Hematopoietic multipotent progenitor cell (in vitro differentiated cells): ENCODE measurements around the gene CD27. TPM values are rescaled to one million over a fixed set of nuclear protein-coding genes. Genes with fewer than 3 reads are reported as not detected.
"Not testable (repeated sequence)": the region's sequence is repeated elsewhere in the genome, so short reads cannot be mapped to it uniquely, and the experiment has no call there.

Experiments
- DNase-seq, 3 donors: peaks; one replicate each; pipeline ENCODE4 v3.0.0-alpha.2; 2011 to 2015; ENCODE audit warnings: low read depth in 2 of 3, low spot score in 2 of 3
- total RNA-seq: library from RNA; depleted of rRNA; stranded (reverse); fragments of >200 nt; gene quantifications from one replicate; pipeline ENCODE4 v1.2.3, GENCODE V29; 2012

The CD27 gene
- total RNA-seq, 1 donor, result 1.1 TPM

DNA sequence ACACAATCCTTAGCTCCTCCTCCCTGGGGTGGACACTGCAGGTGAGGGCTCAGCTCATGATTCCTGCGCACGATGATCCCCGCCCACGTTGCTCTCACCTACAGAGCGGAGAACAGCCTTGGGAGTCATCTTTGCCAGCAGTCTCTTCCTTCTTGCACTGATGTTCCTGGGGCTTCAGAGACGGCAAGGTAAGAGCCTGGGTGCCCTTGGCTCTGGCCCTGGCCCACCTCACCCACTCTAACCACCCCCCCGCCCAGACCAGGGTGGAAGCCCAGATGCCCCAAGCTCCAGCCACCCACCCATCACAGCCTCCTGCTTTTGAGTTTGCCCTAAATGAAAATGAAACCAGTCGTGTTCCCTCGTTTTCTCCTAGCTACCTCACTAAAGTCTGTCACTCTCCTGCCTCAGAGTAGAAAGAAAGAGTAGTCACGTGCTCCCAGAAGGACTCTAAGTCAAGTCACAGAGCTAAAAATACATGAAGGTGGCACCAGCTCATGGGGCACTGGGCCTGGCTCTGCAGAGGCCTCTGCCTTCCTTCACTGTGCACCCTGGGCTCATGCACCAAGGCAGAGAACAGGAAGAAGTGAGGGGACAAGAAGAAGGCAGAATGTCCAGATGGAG lies 16.1 kb downstream of the CD27 start:
- no peak for DNase-seq

DNA sequence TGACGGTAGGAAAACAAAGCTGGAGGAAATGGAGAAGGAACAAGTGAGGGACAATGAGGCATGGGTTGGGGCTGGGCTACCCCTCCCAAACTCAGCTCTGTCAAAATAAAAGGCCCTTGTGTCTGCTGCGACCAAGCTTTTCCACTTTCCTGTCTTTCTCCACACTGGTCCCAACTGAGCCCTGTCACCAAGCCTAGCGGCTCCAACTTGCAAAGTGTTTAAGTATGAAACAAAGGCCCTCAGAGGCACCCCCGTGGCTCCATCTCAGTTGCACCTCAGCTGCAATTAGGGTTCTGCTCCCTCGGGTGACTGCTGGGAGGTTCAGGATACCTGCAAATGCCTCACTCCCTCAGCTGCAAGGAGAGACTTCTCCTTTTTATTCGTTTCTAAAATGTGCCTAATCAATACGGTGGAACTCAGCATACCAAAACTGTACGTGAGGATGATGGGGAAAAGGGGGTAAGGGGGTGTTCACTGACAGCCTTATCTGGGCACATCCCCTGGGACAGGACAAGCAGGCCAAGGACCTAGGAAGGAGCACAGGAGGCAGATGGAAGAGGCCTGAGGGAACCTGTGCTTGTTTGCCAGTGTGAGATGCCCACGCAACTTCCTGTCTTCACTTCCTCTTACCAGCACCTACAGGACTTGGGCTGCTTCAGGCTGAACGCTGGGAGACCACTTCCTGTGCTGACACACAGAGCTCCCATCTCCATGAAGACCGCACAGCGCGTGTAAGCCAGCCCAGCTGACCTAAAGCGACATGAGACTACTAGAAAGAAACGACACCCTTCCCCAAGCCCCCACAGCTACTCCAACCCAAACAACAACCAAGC lies 16.9 kb downstream of the CD27 start:
- peak; percentile 61 to 94 (median 92) for DNase-seq

DNA sequence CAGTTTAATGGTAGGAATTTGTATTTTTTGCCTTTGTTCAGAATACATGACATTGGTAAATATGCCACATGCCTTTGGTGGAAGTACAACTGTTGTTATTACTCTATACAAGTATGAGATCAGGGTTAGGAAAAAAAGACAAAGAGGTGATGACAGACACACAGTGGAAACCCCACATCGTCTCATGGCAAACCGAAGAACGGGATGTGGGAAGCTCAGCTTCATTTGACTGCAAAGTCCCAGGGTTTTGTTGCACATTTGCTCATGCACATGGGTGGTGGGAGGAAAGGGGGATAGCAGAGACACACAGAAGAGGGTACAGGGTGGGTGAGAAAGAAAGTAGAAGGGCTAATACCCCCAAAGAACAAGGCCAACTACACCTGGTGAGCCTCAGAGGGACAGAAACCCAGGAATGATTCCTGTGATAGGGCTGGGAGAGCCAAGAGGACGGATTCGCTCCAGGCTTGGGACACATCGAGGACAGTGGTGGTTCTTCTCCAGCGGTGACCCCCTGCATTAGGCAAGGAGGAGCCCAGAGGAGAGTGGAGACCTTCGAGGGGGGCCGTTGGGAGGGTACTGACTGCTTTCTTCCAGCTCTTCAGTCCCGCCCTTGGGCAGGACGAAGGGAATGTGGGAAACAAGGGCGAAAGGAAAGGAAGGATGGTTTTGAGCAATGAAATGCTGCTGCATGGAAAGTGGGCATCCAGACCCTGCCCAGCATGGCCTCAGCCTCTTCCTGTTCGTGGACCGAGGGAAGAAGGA lies 17.7 kb downstream of the CD27 start:
- no peak for DNase-seq

DNA sequence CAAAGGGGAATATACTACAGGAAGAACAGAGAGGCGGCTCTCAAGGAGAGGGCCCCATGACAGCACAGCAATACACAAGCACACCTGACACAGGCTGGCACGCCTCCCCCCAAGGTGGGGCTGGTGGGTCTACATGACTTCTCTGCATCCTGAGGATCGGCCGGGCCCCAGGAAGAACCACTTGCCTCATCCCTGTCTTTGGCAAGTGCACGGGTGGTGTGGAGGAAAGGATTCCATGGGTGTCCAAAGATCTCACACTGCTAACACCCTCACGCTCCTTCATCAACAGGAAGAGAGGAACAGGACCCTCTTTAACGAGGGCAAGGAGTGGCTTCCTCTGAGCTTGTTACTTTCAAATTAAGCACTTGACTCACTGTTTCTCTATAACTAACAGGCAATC lies 18.5 kb downstream of the CD27 start:
- no peak for DNase-seq

DNA sequence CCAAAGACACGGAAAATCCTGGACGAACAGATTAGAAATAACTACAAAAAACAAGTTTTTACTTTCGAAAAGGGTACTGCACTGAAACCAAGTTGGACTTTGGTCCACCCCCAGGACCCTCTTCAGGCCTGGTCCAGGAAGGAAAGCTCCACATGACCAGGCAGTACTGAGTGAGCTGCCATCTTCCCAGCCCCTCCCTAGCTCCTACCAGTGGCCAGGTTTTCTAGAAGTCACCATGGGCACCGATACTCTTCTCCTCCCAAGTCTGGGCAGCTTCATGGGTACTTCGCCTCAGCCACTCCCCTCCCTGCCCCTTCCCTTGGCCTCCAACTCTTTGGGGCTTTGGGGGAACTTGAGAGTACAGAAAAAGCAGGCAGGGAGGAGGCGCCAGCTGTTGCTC lies 19.1 kb downstream of the CD27 start:
- DNase-seq, result no peak

DNA sequence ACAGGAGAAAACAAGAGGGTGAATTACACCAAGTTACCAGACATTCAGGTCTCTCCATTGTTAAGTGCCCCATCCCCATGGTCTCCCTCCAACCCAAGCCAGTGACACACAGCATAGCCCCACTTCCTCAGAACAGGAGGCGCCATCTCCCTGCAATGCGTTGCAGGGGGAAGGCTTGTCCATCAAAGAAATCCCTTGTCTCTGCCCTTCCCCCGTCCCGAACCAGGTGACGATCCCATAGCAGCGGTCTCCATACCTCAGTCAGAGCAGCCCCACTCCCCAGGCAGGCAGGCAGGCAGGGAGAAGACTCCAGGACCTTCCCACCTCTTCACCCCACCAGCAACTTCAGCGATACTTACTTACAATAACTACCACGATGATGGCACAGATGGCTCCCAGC lies 19.8 kb downstream of the CD27 start:
- DNase-seq, result no peak

DNA sequence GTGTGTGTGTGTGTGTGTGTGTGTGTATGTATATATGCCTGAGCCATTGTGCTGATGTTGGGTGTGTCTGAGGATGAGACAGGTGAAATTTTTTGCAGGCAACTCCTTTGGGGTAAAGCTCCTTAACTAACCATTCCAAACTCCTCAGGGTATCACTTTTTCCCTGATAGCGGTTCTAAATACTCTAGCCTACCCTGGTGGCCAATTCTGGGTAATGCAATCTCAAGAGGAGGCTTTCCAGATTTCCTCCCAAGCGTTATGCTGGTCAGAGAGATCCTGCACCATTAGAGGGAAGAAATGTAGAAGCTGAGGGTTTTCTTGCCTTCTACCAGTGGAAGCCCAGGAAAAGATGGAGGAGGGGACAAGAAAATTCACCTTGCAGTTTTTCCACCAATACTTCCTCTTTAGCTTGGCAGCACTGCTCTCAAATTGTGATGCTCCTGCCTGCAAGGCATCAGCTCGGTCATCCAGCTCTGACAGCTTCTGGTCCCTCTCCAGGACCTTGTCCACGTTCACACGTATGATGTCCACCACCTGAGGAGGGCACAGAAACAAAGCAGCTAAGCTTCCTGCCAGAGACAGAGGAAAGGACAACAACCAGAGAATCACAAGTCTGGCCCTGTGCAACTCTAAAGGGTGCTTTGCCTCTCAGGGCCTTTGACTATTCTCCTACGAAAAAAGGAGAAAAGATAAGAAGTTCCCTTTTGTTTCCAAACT lies 20.9 kb downstream of the CD27 start:
- peak in 2 of 3 donors; percentile 60 to 68 for DNase-seq

DNA sequence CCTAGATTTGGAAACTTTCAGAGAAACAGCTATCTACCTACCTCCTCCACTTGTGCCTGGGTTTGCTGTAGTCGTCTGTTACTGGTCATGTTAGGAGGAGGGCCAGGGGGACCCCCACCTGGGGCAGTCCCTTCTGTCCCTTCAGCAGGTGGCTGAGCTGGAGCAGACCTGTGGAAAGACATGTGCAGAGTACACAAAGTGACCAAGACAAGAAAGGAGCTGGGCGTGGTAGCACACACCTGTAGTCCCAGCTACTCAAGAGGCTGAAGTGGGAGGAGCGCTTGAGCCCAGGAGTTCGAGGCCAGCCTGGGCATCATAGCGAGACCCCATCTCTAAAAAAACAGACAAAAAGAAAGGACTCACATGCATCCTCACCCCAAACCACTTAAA lies 21.4 kb downstream of the CD27 start:
- DNase-seq, result no peak

DNA sequence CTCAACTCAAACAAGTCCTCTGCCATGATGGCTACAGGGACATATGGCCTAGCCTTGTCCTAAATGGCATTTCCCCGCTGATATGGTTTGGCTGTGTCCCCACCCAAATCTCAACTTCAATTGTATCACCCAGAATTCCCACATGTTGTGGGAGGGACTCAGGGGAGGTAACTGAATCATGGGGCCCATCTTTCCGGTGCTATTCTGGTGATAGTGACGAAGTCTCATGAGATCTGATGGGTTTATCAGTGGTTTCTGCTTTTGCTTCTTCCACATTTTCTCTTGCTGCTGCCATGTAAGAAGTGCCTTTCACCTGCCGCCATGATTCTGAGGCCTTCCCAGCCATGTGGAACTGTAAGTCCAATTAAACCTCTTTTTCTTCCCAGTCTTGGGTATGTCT lies 22.0 kb downstream of the CD27 start:
- not testable (repeated sequence) for DNase-seq

DNA sequence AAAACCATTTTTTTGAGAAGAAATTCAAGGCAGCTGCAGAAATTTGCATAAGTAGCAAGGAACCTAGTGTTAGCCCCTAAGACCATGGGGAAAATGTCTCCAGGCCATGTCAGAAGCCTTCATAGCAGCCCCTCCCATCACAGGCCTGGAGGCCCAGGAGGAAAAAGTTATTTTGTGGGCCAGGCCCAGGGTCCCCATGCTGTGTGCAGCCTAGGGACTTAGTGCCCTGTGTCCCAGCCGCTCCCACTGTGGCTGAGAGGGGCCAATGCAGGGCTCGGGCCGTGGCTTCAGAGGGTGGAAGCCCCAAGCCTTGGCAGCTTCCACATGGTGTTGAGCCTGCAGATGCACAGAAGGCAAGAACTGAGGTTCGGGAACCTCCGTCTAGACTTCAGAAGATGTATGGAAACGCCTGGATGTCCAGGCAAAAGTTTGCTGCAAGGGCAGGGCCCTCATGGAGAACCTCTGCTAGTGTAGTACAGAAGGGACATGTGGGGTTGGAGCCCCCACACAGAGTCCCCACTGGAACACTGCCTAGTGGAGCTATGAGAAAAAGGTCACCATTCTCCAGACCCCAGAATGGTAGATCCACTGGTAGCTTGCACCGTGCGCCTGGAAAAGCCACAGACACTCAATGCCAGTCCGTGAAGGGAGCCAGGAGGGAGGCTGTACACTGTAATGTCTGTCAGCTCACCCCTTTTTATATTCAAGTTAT lies 23.0 kb downstream of the CD27 start:
- DNase-seq, result not testable (repeated sequence)

DNA sequence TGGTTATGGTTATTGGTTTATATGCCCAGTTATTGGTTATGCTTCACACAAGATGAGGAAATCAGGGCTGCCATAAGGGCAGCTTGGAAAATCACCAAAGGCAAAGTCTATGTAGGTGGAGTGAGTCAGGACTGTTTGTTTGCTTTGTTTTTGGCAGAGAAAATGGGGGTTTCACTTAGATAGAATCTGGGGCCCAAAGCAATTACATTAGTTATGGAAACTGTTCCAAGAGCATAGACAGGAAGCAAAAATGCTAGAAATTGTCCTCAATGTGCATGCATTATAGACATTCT lies 23.5 kb downstream of the CD27 start:
- no peak for DNase-seq

DNA sequence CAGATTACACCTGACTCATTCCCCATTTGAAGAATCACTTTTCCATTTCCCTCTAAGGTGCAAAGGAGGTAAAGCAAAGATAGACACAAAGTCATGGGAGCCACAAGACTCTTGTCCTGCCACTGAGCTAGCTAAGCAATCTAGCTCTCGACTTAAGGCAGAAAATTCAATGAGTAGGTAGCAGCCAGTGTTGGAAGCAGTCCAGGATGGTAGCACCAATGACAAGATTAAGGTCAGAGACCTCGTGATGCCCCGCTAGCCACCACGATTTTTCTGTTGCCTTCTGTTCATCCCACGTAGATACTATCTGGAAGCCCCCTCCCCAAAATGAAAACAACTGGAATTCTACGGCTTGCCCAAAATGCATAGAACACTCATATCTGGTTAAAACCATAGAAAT lies 24.3 kb downstream of the CD27 start:
- no peak for DNase-seq

DNA sequence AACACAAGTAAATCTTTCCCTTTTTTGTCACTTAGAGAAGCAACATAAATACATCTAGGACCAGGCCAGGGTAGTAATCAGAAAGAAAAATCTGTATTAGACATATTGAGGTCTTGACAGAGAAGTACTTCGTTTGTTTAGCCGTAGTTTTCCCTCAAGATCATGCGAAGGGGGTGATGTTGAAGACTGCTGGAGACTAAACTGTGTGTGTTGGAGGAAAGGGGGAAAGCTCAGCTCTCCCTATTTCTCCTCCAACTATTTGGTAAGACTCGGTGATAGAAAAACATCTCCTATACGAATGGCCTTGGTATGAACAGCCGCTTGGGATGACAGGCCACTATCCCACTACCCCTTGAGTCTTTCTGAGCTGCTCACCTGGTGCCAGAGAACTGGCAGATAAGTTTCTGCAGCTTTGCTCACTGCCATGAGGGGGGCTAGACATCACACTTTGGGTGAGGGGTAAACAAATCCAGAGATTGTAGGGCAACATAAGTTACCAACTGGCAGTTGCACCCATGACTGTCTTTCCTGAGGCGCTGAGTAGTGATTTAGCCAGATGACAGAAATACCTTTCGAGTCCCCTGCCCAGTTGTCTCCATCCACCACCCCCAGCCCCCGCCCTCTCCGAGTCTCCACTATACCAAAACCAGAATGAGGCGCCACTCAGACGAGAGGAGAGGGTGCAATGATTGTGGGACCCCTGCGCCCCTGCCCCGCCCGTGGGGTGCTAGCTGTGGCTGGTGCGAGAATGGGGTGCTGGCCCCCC lies 25.0 kb downstream of the CD27 start:
- no peak for DNase-seq

DNA sequence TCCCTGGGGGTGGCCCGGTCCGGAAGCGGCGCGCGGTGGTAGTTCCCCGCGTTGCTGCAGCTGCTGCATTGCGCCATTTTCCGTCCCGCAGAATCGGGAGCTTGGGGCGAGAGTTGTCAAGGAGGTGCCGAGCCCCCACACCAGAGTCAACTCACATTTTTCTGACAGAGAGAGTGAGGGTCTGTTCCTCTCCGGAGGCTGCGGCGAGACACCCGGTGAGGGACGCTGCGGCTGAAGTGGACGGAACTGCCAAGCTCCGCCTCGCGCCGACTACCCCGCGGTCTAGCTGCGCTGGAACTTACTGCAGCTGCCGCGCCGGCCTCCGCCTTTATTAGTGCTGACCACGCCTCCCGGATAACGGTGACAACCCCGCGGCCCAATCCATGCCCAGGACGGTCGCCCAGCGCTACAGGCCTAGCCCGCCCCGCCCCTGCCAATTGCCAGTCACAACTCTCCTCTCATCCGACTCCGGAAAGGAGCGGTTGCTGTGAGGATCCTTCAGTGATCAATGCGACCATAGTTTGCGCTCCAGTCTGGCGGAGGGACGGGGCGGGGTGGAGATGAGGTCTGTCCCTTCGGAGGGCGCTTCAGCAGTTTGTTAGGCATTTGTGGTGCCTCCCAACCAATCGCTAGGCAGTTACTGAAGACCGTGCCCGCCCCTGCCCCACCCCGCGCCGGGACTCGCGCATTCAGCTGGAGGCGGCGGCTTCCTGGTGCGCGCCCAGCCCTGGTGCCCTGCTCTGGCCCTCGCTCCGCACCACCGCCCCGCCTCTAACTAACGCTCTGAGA lies 25.8 kb downstream of the CD27 start, which contains the start of gene VAMP1:
VAMP1 (minus strand) TSS at position 303 of the 789 bp plus-strand sequence; CDS start at position 157, 146 bp downstream.
- DNase-seq, result peak; percentile 86 to 98 (median 93)

DNA sequence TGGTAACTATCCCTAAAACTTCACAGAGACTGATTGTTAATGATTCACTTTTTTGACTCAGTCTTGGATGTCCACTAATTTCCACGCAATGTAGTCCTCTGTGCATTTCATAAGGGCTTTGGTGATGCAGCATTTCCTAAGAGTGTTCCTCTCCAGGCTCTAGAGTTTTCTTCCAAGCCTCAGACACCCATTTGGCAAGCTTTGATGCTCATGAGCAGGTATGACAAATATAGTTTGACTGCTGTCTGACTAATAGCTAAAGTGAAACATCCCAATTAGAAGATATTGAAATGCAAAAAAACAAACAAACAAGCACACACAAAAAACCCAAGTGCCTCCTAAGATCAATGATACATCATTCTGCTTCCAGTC lies 27.2 kb downstream of the CD27 start:
- no peak for DNase-seq

DNA sequence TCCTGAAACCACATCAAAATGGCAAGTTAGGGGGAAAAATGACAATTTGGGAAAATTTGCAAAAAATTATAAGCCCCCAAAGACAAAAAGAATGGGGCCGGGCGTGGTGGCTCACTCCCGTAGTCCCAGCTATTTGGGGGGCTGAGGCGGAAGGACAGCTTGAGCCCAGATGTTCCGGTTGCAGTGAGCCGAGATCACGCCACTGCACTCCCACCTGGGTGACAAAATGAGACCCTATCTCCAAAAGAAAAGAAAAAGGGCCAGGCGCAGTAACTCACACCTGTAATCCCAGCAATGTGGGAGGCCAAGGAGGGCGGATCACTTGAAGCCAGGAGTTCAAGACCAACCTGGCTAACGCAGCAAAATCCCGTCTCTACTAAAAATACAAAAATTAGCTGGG lies 27.7 kb downstream of the CD27 start:
- no peak for DNase-seq

DNA sequence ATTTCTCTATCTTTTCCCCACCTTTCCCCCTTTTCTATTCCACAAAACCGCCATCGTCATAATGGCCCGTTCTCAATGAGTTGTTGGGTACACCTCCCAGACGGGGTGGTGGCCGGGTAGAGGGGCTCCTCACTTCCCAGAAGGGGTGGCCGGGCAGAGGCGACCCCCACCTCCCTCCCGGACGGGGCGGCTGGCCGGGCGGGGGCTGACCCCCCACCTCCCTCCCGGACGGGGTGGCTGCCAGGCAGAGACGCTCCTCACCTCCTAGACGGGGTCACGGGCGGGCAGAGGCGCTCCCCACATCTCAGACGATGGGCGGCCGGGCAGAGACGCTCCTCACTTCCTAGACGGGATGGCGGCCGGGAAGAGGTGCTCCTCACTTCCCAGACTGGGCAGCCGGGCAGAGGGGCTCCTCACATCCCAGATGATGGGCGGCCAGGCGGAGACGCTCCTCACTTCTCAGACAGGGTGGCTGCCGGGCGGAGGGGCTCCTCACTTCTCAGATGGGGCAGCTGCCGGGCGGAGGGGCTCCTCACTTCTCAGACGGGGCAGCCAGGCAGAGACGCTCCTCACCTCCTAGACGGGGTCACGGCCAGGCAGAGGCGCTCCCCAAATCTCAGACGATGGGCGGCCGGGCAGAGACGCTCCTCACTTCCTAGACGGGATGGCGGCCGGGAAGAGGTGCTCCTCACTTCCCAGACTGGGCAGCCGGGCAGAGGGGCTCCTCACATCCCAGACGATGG lies 30.6 kb downstream of the CD27 start:
- DNase-seq, result not testable (repeated sequence)

DNA sequence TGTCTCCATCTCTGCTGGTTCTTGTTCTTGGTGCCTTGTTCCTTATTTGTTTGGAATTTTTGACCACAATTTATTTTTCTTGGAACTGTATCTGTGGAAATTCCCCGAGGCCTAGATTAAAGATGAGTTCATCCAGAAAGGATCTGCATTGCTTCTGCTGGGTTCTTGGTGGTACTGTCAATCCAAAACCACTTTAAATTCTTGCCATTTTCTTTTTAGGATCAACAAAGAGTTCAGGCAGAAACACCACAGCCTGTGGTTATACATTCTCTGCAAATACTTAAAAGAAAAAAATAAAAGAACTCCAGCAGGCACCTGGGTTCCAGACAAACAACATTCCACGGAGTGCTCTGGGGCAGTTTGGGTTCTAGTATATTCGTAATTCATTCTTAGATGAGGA lies 31.7 kb downstream of the CD27 start:
- DNase-seq, result no peak
